GM21786 (cell line): ENCODE results near the gene KCND3.

Experiments
- ATAC-seq: cut with Tn5 transposase; IDR thresholded peaks from one replicate; pipeline ENCODE4 v1.9.1; 2021; ENCODE audit not compliant: unreplicated experiment

KCND3 gene

DNA sequence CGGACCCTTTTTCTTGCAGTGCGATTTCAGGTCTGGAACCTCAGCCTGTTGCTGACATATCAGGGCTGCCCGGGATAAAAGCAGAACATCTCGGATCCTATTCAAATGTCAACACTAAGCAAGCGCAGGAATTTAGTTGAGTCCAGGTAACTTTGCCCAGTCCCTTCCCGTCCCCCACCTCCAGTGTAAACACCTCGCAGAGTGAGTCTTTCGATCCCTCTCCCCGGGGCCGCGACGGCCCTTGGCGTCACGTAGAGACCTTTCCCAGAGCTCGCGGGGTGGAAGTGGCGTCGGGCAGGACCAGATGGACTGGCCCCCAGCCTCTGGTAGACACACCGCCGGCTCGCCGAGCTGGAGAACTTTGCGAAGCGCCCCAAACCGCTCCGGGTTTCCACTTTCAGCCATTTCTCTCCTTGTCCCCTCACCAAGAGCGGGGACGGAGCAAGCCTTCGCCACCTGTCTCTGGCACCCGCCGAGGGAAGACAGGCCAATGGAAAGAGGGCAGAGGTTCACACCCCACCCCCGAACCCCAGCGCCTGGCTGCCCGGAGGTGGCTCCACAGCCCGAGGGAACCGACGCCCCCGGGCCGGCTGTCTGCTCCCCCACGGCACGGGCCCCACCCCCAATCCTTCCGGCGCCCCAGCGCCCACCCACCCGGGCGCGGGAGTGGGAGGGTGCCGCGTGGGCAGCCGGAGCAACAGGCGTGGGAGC is 570 bp downstream of the KCND3 start:
- ATAC-seq, result no peak

DNA sequence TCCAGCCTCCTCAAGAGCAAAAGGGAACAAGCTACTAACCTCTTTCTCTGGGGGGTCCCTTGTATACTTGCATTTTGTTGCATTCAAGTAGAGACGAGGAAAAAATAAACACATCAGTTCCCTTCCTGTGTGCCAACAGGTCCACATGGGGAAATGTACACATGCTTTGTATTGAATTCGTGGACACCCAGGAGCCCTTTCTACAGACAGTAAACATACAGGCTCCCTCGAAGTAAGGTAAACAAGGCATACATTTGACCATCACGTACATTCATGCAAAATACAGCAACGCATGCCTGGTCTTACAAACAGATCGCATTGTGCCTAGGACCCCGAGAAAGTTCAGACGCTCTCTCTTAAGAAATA is 1.1 kb downstream of the KCND3 start:
- ATAC-seq, result no peak

DNA sequence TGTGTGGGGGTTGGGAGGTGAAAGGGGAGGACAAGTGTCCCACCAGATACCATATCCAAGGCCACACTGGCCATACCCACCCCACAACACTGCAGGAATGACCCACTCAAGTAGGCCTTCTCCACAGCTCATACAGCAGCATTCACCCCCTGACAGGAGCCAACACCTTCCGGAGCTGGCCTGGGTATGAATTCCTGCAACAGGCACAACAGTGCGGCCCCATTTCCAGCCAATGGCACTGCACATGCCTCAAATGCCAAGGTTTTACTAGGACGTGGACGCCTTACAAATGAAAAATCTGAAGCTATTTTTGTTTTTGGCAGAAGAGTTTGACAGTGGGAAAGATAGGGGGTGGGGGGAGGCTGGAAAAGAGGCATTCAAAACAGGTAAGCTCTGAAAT is 2.0 kb downstream of the KCND3 start:
- ATAC-seq, result no peak

DNA sequence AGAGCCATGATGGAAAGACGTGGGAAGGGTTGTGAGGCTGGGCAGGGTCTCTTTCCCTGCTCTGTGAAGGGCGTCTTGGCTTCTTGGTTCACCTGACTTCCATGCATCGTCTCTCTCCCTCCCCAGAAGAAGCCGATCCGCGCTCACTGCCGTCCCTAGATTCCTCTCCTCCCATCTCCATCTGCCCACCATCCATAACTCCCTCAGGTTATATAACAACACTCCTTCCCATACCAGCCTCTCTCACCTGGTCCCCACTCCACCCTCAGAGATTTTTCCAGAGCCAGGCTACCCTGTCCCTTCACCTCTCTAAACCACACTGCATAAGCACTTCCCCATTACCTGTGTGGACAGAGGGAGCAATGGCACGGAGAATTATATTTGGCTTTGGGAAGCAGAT is 6.0 kb downstream of the KCND3 start:
- no peak for ATAC-seq

DNA sequence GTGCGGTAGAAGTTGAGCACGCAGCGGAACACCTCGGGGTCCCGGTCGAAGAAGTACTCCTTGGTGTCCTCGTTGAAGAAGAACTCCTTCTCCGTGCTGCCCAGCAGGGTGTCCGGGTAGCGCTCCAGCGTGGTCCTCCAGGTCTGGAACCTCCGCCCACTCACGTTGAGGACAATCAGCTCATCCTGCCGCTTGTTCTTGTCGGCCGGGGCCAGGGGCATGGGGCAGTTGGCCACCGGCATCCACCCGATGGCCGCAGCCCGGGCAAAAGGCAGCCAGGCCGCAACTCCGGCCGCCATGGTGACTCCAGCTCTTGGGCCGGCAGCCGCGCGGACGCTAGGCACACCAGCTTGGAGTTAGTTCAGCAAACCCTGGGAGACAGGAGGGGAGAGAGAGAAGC is 7.0 kb downstream of the KCND3 start:
- no peak for ATAC-seq

DNA sequence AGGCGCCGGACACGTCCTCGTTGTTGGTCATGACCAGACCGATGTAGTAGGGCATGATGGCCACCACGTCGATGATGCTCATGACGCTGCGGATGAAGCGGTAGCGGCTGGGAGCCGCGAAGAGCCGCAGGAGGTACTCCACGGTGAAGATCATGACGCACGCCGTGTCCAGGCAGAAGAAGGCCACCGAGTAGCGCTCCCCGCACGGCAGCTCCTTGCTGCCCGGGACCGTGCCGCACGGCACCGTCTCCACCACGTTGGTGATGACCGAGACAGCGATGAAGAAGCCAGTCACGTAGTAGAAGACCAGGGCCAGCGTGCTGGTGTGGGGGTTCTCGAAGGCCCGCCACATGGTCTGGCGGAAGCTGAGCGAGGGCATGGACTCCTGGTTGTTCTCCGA is 7.6 kb downstream of the KCND3 start:
- ATAC-seq, result no peak

DNA sequence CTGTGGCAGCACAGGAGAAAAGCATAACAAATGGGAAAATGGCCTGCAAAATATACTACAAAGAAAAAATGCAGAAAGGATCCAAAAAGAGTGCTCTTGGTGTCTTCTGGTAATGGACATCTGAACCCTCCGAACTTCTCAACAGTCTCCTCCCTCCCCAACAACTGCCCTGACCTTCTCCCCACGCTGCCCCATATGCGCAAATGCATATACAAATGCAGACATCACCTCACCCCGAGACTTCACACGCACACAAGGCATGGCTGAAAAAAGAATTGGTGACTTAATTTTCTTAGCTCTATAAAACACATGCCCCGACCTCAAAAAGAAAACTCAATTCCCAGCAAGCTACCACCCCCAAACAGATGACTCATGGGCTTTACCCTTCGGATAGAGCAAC is 8.4 kb downstream of the KCND3 start:
- no peak for ATAC-seq

DNA sequence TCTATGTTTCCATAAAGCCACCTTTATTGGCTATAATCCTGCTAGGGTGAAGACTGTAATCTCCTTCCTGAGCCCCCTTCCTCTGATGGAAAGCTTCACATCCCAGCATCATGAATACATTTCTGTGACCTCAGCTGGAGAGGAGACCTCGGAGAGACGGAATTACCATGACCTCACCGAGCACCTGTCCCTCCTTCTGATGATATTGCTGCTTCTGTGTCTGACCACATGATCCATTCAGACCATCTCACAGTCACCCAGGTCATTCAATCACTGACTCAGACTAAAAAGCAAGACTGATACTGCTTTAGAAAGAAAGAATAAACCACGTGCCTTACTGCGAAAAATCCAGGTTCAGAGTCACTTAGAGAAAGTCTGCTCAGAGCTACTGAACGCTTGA is 8.8 kb downstream of the KCND3 start:
- no peak for ATAC-seq

DNA sequence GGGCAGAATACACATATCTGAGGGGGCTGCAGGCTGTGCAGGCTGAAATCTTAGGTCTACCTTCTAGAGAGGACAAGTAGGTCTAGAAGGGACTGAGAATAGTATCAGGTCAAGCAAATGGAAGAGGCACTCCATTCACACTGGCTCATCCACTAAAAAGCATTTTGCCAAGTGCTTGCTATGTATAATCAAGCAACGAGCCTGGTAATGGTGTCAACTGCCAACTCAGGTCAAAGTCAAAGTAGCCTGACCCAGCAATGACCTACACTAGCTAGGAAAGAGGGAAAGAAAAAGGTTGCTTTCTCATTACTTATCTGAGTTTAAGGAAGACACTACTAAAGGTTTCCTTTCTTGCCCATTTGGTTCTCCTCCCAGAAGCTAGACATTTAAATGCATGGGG is 10.8 kb downstream of the KCND3 start:
- ATAC-seq, result no peak

DNA sequence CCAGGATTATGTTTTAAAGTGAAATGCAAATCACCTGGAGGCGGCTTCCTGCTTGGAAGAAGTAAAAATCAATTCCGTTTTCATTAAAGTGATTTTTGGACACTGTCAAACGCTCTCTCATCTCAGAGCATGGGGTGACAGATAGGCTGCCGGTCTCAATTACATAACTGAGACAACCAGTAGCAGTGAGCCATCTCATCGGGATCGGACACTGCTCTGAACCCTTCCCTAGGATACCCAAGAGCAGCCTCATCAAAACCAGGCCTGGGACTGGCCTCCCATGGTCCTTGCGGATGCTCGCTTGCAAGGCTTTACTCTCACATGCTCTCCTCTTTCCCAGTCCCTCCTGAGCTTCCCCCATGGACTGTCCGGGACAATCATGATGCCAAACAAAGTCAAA is 12.1 kb downstream of the KCND3 start:
- no peak for ATAC-seq

DNA sequence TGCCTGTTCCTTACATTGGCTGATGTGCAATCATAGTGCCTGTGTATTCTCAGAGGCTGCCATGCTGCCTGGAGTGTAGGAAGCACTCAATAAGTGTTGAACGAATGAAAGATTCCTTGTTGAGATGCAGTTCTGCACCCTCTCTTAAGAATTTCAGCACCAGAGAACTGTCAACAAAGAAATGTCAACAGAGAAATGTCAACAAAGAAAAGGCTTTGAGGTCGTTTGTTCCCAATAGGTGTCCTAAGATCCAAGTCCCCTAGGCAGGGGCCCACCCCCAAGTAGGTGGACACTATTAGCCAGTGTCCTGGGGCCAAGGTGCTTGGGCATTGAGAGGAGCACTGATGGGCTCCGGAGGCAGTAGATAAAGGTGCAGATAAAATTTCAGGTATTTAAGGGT is 12.6 kb downstream of the KCND3 start:
- no peak for ATAC-seq

DNA sequence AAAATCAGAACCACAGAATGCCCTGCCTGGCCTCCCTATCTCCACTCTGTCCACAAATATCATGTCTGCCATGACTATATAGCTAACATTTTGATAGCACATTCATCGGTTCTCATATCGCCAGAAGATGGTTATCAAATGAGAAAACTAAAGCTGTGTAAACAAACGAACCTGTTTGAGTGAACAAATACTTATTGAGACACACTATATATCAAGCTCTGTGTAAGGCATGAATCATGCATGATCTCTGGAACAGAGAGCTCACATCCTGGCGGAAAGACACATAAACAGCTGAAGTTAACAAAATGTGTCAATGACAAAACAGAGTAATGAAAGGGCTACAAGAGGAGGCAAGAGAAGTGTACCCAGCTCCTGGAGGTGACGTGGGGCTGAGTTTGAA is 13.1 kb downstream of the KCND3 start:
- no peak for ATAC-seq

DNA sequence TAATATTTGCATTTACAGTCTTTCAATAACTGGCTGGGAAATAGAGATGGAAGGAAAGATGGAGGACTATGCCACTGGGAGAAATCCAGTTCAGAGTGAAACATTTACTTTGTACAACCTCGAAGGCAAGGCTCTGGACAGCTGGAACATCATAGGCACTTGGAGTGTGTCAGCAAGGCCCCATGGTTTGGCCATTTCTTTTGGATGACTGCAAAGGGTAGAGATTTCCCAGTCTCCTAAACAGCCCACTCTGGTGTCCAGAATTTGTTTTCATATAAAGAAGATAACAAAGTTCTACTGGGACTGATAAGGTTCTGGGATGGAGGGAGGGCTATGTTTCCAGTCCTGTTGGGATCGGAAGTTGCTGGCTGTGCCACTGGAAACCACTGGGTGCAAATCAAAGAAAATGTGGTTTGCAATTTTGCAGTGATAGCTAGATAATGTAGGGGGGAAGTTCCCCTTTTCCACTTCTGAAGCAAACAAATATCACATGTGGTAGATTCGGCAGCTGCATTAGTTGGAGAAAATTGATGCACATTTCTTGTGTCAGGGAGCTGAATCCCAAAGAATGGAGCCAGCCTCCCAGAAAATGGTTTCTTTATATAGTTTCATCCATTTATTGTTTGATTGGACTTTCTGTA is 16.2 kb downstream of the KCND3 start:
- ATAC-seq, result no peak

DNA sequence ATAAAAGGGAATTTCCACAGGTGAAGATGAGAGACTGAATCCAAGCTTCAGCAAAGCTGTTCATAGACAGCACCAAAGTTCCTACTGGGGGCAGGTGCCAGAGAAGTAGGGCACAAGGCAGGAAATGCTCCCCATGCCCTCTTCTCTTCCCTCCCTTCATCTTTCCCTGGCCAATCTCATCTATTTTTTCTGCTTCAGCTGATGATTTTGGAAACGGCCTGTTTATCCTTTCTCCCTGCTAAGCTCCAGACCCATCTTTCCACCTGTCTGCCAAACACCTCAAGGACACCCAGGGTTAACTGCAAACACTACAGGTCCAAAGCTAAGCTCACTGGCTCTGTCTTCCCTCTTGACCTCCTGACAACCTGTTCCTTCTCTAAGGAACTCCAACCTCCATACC is 18.1 kb downstream of the KCND3 start:
- ATAC-seq, result no peak

DNA sequence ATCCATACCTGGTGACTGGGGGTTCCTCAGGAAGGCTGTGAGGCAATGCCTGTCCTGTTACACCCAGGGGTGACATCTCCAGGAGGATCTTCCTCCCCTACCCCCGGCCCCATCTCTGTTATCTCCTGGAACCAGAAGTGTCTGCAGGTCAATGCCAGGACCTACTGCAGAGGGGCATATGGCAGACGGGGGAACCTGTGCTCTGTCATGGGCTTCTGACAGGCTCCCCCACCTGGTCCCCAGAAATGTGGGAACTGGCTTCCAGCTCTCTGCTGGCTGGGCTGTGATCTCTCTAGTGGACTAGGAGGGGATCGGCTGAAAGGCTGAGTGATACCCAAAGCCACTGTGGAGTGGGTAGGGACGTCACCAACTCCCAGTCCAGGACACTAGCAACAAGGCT is 21.0 kb downstream of the KCND3 start:
- ATAC-seq, result no peak

DNA sequence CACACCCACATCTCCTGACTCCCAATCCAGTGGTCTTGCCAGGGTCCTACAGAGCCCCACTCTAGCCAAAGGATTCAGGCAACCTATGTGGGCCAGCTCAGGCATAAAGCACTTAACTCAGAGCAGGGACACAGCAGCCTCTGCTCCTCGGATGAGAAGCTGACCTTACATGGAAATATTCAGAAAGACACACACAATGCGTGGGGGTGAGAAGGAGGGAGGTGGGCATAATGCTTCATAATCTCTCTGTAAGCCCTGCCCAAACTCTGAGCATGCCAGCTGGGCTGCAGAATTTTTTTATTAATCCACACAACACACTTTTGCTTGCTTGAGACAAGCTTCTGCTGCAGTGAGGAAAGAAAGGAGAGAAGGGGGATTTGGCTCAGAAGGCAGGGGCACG is 21.6 kb downstream of the KCND3 start:
- ATAC-seq, result no peak

DNA sequence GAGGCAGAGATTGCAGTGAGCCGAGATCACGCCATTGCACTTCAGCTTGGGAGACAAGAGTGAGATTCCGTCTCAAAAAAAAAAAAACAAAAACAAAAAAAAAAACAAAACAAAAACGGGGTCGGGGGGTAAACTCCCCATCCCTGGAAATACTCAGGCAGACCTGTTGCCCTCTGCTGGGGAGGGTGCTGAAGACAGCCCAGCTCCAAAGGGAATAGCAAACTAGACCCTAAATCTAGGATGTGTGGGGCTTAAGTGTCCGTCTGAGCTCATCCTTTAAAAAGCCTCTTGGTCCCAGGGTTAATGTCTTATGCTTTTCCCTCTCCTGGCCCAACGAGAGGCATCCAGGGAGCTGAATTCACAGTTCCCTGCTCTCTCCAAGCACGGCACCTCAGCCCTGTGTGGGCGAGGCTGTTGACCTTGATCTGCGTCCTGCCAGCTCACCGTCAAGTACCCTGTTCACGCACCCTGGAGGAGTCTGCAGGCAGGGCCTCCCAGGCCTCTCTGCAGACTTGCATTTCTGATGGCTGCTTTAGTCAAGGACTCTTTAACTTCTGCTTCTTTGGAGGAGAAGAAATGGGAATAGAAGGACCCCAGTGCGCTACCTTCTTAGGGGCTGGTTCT is 22.3 kb downstream of the KCND3 start:
- ATAC-seq, result no peak

DNA sequence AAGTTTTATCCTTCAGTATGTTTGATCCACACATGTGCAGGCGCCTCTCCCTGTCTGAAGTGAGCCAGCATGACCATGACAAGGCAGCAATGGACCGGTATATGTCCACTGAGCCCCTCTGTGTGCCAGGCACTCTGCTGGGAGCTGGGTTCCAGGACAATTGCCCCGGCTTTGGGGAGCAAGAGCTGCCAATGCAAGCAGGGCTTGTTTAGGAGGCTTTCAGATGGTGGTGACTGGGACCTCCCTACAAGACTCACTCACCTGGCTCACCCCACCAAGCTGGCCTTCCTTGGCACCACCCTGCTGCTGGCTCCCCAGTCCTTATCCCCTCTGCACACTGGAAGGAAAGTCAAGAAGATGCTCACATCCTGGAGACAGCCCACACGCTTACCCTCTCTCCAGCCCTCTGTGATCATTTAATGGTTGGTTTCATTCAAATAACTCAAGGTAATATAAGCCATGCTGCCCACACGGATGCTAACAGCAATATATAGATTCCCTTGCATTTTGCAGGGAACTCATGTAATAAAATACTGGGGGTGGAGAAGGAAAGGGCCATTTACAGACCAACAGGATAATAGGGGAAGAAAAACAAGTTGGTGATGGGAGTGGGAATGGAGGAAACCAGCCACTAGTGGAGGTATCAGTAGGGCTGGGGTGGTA is 23.6 kb downstream of the KCND3 start:
- no peak for ATAC-seq

DNA sequence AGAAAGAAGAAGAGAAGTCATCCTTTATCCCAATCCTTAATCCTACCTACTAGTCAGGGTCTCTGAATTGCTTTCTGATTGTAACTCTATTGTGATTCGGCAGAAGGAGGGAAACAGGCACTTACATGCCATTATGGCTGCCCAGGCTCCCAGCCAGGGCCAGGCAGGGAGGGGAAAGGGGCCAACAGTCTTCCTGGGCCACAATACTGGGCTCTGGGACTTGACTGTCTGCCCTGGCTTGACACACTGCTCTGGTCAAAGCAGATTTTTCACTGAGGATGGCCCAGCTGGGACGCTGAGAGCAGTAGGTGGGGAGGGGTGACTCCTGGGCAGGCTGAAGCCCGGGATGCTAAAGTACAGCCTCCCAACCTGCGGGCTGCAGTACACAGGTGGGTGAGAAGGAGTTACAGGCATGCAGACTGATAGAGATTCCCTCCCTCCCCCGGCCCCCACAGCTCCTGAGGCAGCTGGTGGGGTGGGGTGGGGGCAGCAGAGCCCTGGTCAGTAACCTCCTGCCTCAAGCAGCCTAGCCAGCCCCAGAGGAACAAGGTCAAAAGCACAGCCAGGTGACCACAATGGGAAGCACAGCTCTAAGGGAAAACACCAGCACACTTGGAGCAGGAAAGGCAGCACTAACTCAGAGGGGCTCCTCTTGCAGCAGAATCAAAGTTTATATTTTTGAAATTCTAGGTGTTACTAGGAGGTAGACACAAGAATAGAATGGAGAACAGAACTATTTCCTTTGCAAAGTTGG is 25.3 kb downstream of the KCND3 start:
- no peak for ATAC-seq

DNA sequence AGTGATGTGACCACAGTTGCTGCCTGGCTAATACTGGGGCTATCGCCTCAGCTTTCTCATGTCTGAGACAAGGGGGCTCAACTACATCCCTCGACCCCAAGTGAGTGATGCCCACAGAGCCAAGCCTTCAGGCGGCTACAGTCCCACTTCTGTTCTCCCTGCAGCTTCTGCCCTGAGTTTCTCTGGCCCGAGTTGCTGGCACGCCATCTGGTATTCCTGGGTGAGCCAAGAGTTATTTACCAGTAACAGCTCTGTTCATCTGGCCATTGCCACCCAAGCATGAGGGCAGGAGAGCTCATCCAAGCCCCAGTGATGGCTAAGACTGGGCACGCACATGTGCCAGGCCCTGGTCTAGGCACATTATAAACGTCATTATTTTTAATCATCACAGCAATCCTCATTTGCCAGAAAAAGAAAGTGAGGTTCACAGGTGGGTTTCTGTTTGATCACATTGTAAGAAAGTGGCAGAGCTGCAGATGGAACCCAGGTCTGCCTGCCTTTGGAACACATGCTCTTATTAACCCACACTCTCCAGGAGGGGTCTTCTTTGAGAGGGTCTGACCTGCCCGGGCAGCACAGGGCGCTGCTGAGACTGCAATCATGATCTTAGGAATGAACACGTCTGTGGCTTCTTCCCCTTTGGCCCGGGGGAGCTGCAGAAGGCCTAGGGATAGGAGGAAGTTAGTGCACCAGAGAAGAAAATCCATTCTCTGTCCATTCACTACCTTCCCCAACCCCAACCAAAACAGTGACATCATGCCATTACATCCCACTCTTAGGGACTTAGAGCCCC is 27.5 kb downstream of the KCND3 start:
- ATAC-seq, result no peak

DNA sequence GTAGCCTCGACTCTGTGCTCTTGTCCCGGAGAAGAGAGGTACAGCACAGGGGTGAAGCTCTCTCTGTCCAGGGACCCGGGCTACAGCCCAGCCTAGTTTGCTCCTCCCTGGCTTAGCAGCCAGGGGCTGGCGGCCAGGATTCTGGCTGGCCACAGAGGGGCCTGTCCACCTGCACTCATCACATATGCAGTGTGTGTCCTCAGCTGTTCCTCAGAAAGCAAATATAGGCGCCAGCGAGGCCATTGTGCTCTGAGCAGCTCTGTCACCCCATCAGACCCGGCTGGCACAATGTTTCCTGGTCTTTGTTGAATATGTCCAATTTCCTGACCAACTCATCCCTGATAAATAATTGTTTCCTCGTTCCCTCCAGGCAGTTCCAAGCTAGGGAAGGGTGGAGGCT is 28.5 kb downstream of the KCND3 start:
- no peak for ATAC-seq
